T-helper 1 cell treated with Interleukin-12 subunit alpha and Interleukin-12 subunit beta and Interleukin-4 antibody, amounts not matched to agents 30 μg/mL and 1 μg/mL, for 36 hours (primary cell): ENCODE results near the gene BHMT2.

ENCODE experiments used
- H3K27ac Mint-ChIP-seq: one replicate; pipeline ENCODE4 v1.8.0; 2021; ENCODE audit warnings: mild to moderate bottlenecking, mixed read lengths
- H3K27me3 Mint-ChIP-seq: one replicate; pipeline ENCODE4 v1.8.0; 2021; ENCODE audit warnings: low read depth, mixed read lengths
- H3K36me3 Mint-ChIP-seq: one replicate; pipeline ENCODE4 v1.8.0; 2021; ENCODE audit warnings: low read depth, mixed read lengths
- H3K4me1 Mint-ChIP-seq: one replicate; pipeline ENCODE4 v1.8.0; 2021; ENCODE audit warnings: low read depth, mixed read lengths
- H3K4me3 Mint-ChIP-seq: one replicate; pipeline ENCODE4 v1.8.0; 2021; ENCODE audit warnings: mild to moderate bottlenecking, moderate library complexity, mixed read lengths
- H3K9me3 Mint-ChIP-seq: one replicate; pipeline ENCODE4 v1.8.0; 2021; ENCODE audit warnings: mixed read lengths

Gene BHMT2

DNA sequence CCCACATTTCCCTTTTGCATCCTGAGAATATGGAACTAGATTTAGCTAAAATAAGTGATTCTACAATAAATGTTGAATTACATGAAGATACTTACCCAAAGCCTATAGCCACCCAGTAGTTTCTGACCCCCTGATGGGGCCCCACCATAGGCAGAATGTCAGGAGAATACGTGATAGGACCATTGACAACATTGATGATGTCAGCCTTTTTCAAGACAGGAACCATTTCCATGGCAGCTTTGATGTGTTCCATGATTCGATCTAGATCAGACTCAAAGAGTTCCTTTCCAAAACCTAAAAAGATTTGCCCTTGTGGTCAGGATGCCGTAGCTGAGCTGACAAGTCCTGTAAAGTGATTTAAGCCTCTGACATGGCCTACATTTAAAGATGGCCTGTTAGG is 27.4 kb upstream of the BHMT2 start:
- Mint-ChIP-seq H3K36me3 (no peaks in the 10 kb centered on the region), H3K27me3 (peaks cover 18% of the 10 kb centered on the region), H3K27ac (no peak overlapping the region), H3K4me1 (no peaks in the 10 kb centered on the region), H3K4me3 (no peak overlapping the region), H3K9me3 (no peaks in the 10 kb centered on the region)

DNA sequence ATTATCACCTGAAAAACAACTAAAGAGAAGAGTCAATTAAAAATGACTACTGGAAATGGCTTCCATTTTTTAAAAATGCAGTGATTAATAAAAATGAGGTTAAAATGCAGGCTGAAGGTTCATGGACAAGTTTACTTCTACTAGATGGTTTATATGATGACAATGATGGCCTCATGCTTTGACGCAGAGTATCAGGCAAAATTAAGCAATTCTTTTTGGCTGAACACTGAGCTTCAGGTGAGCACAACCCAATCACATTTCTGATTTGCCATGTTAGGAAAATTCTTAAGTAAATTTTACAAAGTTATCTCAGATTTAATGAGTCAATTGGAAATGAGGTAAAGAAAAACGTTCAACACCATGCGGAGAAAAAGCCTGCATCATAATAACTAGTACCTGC is 22.4 kb upstream of the BHMT2 start:
- no peak overlapping the region for H3K27ac Mint-ChIP-seq
- peaks cover 20% of the 10 kb centered on the region for H3K27me3 Mint-ChIP-seq
- no peaks in the 10 kb centered on the region for H3K9me3 Mint-ChIP-seq
- H3K36me3 Mint-ChIP-seq: no peaks in the 10 kb centered on the region
- no peak overlapping the region for H3K4me3 Mint-ChIP-seq
- H3K4me1 Mint-ChIP-seq: no peaks in the 10 kb centered on the region

DNA sequence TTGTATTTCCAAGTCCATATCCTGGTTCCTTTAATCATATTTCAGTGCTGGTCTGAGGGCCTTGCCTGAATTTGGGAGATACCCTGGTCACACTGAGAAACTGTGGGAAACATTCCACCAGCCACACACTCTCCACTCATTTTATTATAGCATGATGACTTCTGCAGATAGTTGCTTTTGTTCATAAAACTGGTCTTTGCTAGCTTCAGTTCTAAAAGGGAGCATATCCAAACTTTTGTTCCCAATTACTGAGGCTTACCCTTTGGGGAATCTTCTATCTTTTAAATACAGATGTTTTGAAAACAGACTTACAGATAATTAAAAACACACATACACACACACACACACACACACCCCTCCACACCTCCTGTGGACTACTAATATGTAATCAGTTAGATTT is 21.1 kb upstream of the BHMT2 start:
- H3K4me1 Mint-ChIP-seq: no peaks in the 10 kb centered on the region
- H3K36me3 Mint-ChIP-seq: no peaks in the 10 kb centered on the region
- H3K4me3 Mint-ChIP-seq: no peak overlapping the region
- H3K27ac Mint-ChIP-seq: no peak overlapping the region
- no peaks in the 10 kb centered on the region for H3K9me3 Mint-ChIP-seq
- peaks cover 20% of the 10 kb centered on the region for H3K27me3 Mint-ChIP-seq

DNA sequence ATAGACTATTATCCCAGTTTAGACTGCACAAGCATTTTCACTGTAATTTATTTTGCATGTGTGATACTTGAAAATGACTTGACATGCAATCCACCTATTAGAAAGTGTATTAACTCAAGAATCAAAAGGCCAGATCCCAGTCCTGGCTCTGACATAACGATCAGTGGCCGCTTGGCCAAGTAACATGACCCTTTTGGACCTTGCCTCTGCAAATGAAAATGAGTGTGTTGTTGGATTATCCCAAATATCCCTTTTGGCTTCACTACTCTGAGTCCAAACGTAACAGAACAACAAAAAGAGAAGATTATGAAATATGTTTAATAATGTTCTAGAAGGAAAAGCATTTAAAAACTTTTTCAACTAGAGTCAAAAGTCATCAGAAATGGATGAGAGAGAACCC is 19.1 kb upstream of the BHMT2 start:
- peaks cover 26% of the 10 kb centered on the region for H3K27me3 Mint-ChIP-seq
- no peaks in the 10 kb centered on the region for H3K9me3 Mint-ChIP-seq
- H3K4me3 Mint-ChIP-seq: no peak overlapping the region
- H3K4me1 Mint-ChIP-seq: no peaks in the 10 kb centered on the region
- no peaks in the 10 kb centered on the region for H3K36me3 Mint-ChIP-seq
- no peak overlapping the region for H3K27ac Mint-ChIP-seq

DNA sequence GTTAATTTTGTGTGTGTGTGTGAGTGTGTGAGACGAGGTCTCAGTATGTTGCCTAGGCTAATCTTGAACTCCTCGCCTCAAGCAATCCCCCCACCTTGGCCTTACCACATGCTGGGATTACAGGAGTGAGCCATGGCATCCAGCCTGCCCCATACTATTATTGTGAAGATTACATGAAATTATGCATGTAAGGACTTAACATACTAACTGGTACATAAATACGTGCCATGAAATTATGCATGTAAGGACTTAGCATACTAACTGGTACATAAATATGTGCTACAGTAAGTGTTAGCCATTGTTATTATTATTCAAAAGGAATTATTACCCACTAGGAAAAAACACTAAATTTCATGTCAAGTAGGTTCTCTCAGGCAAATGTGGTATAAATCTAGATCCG is 16.2 kb upstream of the BHMT2 start:
- Mint-ChIP-seq H3K4me3 (no peak overlapping the region), H3K36me3 (no peaks in the 10 kb centered on the region), H3K9me3 (no peaks in the 10 kb centered on the region), H3K27me3 (peaks cover 12% of the 10 kb centered on the region), H3K4me1 (no peaks in the 10 kb centered on the region), H3K27ac (no peak overlapping the region)

DNA sequence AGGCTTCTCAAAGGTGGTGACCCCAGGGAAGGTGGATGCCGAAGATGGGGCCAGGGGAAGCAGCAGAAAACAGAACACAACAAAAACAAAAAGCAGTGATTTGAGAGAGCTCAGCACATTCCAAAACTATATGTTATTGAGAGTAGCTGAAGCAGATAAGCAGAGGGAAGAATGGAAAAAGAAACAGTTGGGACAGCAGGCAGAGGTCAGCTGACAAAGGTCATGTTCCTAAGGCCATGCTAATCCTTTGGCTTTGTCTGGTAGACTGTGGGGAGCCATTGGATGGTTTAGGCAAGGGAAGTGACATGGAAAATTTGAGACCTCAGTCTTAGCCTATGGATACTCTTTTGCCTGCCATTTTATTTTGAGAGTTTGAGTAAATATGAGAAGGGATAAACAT is 14.6 kb upstream of the BHMT2 start:
- H3K9me3 Mint-ChIP-seq: no peaks in the 10 kb centered on the region
- no peak overlapping the region for H3K4me3 Mint-ChIP-seq
- H3K4me1 Mint-ChIP-seq: no peaks in the 10 kb centered on the region
- no peak overlapping the region for H3K27ac Mint-ChIP-seq
- H3K27me3 Mint-ChIP-seq: peaks cover 7% of the 10 kb centered on the region
- H3K36me3 Mint-ChIP-seq: no peaks in the 10 kb centered on the region

DNA sequence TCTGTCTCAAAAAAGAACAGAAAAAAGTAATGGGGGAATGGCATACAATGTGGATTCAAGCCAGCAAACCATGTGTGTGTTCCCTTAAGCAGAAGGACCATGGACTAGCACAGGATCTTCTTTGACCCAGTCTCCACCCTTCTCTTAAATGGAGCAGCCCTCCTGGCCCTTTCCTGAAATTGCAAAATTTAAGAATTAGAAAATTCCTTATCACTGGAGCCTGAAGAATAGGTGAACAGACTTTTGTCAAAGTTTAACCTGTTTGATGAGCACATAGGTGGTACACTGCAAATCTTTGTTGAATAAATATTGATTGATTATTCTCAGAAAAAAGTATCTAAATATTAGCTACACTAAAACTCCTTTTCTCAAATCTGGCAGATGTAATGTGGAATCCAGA is 12.7 kb upstream of the BHMT2 start:
- peaks cover 7% of the 10 kb centered on the region for H3K27me3 Mint-ChIP-seq
- H3K4me1 Mint-ChIP-seq: no peaks in the 10 kb centered on the region
- no peak overlapping the region for H3K27ac Mint-ChIP-seq
- H3K9me3 Mint-ChIP-seq: no peaks in the 10 kb centered on the region
- H3K4me3 Mint-ChIP-seq: no peak overlapping the region
- H3K36me3 Mint-ChIP-seq: no peaks in the 10 kb centered on the region

DNA sequence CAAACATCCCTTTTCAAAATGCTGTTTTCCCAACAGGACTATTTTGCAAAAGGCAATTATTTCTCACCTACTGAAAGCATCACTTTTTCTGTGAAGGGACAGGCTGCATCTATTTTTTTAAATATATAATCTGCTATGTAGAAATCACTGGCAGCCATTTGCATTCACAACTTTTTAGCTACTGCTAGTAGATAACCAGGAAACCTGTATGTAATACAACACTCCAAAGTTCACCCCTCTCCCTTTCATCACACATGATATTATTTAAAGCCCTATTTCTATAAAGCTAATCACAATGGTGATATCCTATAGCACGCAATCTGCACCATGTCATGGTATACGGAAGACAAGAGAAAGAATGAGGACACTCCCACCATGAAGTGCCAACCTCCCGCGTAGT is 9.9 kb upstream of the BHMT2 start:
- Mint-ChIP-seq H3K4me1 (no peaks in the 10 kb centered on the region), H3K9me3 (no peaks in the 10 kb centered on the region), H3K27me3 (peaks cover 4% of the 10 kb centered on the region), H3K27ac (no peak overlapping the region), H3K36me3 (no peaks in the 10 kb centered on the region), H3K4me3 (no peak overlapping the region)

DNA sequence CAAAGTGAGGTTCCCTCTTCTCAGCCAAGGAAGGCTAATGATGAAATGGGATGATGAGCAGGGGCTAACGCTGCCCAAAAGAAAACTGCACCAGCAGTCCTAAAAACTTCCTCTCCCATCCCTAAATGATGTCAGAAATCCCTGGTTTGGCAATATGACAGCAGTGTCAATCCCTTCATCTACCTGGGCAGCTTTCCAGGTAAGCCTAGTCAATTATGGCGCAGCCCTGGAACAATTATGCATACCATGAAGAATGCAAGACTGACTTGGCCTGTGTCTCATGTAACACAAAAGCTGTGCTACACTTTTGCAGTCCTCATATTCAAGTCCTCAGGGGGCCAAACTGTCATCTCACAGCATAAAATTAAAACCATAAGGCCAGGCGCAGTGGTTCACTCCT is 7.1 kb upstream of the BHMT2 start:
- no peaks in the 10 kb centered on the region for H3K9me3 Mint-ChIP-seq
- no peaks in the 10 kb centered on the region for H3K36me3 Mint-ChIP-seq
- no peak overlapping the region for H3K4me3 Mint-ChIP-seq
- H3K27me3 Mint-ChIP-seq: peaks cover 4% of the 10 kb centered on the region
- no peak overlapping the region for H3K27ac Mint-ChIP-seq
- no peaks in the 10 kb centered on the region for H3K4me1 Mint-ChIP-seq

DNA sequence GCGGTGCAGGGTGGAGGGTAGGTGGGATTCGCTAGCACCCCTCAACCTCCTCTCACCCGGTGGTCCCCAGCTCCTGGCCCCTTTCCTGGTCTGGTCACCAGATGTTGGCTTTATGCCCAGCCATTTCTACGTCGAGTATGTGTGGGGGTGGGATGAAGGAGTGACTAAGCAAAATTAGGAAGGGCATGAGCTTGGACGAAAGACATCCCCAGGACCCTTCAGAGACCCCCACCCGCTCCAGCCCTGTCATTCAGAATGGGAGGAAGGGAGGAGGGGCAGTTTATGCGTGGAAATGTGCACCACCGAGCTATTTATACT is 742 bp downstream of the BHMT2 start:
- H3K4me1 Mint-ChIP-seq: no peaks in the 10 kb centered on the region
- H3K27ac Mint-ChIP-seq: no peak overlapping the region
- peaks cover 34% of the 10 kb centered on the region for H3K27me3 Mint-ChIP-seq
- peaks cover 3% of the 10 kb centered on the region for H3K9me3 Mint-ChIP-seq
- no peak overlapping the region for H3K4me3 Mint-ChIP-seq
- no peaks in the 10 kb centered on the region for H3K36me3 Mint-ChIP-seq

DNA sequence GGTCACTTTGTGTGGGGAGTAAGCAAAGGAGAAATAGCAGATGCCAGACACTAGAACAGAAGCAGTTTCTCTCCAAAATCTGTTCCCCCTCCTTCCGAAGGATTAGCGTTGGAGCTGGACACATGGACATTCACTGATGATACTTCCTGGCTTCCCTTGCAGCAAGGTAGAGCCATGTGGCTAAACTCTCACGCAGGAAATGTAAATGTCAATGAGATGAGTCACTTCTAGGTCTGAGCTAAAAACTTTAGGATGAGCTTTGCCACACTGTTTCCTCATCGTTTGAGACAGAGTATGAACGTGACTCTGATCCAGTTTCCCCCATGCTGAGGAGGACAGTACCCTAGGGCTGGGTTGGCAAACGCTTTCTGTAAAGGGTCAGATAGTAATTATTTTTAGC is 5.1 kb downstream of the BHMT2 start:
- no peaks in the 10 kb centered on the region for H3K36me3 Mint-ChIP-seq
- H3K4me3 Mint-ChIP-seq: no peak overlapping the region
- H3K27ac Mint-ChIP-seq: no peak overlapping the region
- no peaks in the 10 kb centered on the region for H3K9me3 Mint-ChIP-seq
- H3K27me3 Mint-ChIP-seq: peaks cover 29% of the 10 kb centered on the region
- no peaks in the 10 kb centered on the region for H3K4me1 Mint-ChIP-seq

DNA sequence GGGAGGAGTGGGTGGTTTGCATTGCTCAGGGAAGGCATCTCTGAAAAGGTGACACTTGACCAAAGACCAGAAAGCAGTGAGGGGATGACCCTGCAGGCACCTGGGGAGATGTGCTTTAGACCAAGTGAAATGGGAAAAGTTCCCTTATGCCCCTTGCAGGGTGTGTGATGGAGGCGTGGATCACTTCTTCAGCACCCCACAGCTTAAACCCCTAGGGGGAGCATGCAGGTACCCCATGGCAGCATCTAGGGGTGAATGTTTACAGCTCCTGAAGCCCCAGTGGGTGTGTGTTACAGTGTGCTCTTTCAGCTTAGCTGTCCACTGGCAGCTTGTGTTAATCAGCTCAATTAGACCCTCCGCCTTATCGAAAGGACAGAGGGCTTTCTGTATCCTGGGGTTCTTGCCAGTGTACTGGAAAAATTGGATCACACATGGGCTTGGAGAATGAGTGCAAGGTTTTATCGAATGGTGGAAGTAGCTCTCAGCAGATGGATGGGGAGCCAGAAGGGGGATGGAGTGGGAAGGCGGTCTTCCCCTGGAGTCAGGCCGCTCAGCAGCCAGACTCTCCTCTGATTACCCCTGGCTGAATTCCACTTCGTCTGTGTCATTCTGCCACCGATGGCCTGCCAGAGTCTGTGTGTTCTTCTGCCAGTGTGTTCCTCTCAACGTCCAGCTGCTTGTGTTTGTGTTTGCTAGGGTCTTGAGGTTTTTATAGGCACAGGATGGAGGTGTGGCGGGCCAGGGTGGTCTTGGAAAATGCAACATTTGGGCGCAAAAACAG is 6.3 kb downstream of the BHMT2 start:
- no peak overlapping the region for H3K4me3 Mint-ChIP-seq
- peaks cover 24% of the 10 kb centered on the region for H3K27me3 Mint-ChIP-seq
- H3K9me3 Mint-ChIP-seq: no peaks in the 10 kb centered on the region
- H3K36me3 Mint-ChIP-seq: no peaks in the 10 kb centered on the region
- no peaks in the 10 kb centered on the region for H3K4me1 Mint-ChIP-seq
- H3K27ac Mint-ChIP-seq: no peak overlapping the region

DNA sequence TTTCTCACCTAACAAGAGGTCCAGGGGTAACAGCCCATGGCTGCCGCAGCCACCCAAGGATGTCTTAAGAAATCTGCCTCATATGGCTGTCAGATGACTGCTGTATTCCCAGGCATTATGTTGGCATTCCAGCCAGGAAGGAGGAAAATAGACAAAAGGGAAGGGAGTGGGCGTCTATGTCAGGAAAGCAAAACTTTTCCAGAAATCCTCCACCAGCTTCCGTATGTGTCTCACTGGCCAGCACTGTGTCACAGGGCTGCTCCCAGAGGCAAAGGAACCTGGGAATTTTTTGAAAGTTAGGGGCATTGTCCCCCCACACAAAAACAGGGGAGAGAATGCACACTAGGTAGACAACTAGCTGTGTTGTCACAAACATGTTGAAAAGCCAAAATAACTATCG is 7.3 kb downstream of the BHMT2 start:
- peaks cover 15% of the 10 kb centered on the region for H3K27me3 Mint-ChIP-seq
- H3K4me1 Mint-ChIP-seq: no peaks in the 10 kb centered on the region
- H3K9me3 Mint-ChIP-seq: no peaks in the 10 kb centered on the region
- H3K36me3 Mint-ChIP-seq: no peaks in the 10 kb centered on the region
- H3K27ac Mint-ChIP-seq: no peak overlapping the region
- H3K4me3 Mint-ChIP-seq: no peak overlapping the region

DNA sequence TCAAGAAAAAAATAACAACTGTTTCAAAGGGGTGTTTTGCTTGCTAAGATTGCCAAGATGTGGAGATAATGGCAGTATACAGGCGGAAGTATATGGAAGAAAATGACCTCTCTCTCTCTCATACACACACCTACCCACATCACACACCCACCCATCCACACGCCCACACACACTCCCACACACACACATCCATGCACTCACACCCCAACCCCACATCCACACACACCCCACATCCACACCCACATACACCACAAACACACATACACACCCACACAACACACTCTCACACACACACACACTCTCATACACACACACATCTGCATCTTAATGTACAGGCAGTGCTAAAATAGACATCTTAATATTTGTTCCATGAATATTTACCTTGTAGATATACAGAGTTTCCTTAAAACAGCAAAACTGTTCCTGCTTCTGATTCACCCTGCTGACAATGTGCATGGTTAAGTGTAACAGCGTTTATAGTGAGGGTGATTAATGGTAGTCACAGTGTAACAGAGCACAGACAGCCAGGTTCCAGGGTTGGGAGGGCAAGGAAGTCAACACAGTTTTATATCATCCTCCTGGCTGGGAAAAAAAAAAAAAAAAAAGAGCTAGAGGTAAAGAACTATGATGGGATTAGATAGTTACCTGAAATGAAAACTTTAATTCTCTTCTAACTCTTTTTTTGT is 8.3 kb downstream of the BHMT2 start:
- Mint-ChIP-seq H3K4me3 (no peak overlapping the region), H3K27ac (no peak overlapping the region), H3K4me1 (no peaks in the 10 kb centered on the region), H3K36me3 (no peaks in the 10 kb centered on the region), H3K9me3 (no peaks in the 10 kb centered on the region), H3K27me3 (peaks cover 9% of the 10 kb centered on the region)

DNA sequence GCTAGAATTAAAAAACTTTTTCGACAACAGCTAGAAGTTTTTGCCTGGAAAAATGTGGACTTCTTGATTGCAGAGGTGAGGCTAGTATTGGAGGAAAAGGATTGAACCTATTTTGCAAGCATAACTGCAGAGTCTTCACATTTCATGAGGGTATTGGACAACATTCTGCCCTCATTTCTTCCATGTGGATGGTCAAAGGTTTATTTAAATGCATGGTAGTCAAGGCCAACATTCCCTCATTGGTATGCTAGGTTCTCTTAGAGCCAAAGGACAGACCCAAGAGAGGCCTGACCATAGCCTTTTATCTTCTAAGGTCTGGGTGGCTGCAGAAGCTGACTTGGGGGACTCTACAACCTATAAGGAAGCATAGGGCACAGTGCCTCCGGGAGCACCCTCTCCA is 11.2 kb downstream of the BHMT2 start:
- Mint-ChIP-seq H3K4me3 (no peak overlapping the region), H3K4me1 (no peaks in the 10 kb centered on the region), H3K27ac (no peak overlapping the region), H3K9me3 (no peaks in the 10 kb centered on the region), H3K36me3 (no peaks in the 10 kb centered on the region), H3K27me3 (peaks cover 11% of the 10 kb centered on the region)
